GM12878 (cell line): ENCODE results near the gene CHRNB2. TPM values are rescaled to one million over a fixed set of nuclear protein-coding genes. Genes with fewer than 3 reads are reported as not detected.

ENCODE experiments used
- ATAC-seq: fragments of 200-7000 bp; cut with Tn5 transposase; 3 replicates; pipeline ENCODE4 v1.9.1; 2020; ENCODE audit warnings: mild to moderate bottlenecking, moderate library complexity
- BruUV-seq: library from RNA; stranded (reverse); fragments of 400-500 nt; replicated peaks from 2 replicates; lab custom pipeline; 2021; lab: Mats Ljungman, UMichigan
- CTCF ChIA-PET: fragments of 300-600 bp; sonication (Branson Sonifier 250); formaldehyde crosslinking; extraction: SDS; loops from one replicate; lab custom pipeline; 2021; ENCODE audit warnings: inconsistent platforms; lab: Yijun Ruan, JAX
- POLR2A ChIA-PET: fragments of 350-600 bp; formaldehyde crosslinking; extraction: SDS; loops from one replicate; lab custom pipeline; 2021; ENCODE audit warnings: inconsistent platforms; lab: Charles Lee
- RAD21 ChIA-PET: fragments of 300-600 bp; sonication (Branson Sonifier 250); formaldehyde crosslinking; loops from one replicate; lab custom pipeline; 2023; ENCODE audit warnings: antibody characterized with exemption; ENCODE audit not compliant: unreplicated experiment; lab: Charles Lee
- SMC1A ChIA-PET: fragments of 300-600 bp; sonication (Branson Sonifier 250); formaldehyde crosslinking; loops from one replicate; lab custom pipeline; 2023; ENCODE audit not compliant: unreplicated experiment, uncharacterized antibody; lab: Charles Lee
- DNase-seq: peaks from one replicate; pipeline ENCODE4 v3.0.0-alpha.2; 2011; ENCODE audit warnings: low read depth, low spot score
- FAIRE-seq: peaks from 3 replicates; lab custom pipeline; 2011; peaks lifted over from hg19 to GRCh38; lab: Jason Lieb, UNC
- H2AFZ ChIP-seq: 2 replicates; pipeline ENCODE4 v1.6.0; 2011; ENCODE audit warnings: low read depth, low read length, control low read depth; ENCODE audit not compliant: control insufficient read depth
- H3K27ac ChIP-seq: 2 replicates; pipeline ENCODE4 v1.5.1; 2011; ENCODE audit warnings: control low read depth; ENCODE audit not compliant: control insufficient read depth, insufficient read depth
- H3K27me3 ChIP-seq, 2 experiments: replicated peaks in 1 of 2; 2 replicates each; pipeline versions ENCODE4 v1.6.0 to v1.6.1; 2011; ENCODE audit warnings: low read length in 1 of 2; ENCODE audit not compliant: control insufficient read depth in 2 of 2, insufficient read depth in 2 of 2
- H3K36me3 ChIP-seq, 2 experiments: 2 replicates each; pipeline ENCODE4 v1.5.1; 2011; ENCODE audit warnings: low read length in 1 of 2; ENCODE audit not compliant: control insufficient read depth in 2 of 2, insufficient read depth in 2 of 2
- H3K4me1 ChIP-seq: 2 replicates; pipeline ENCODE4 v1.6.1; 2011; ENCODE audit warnings: mild to moderate bottlenecking, low read length, moderate library complexity, mixed read lengths; ENCODE audit not compliant: control insufficient read depth, insufficient read depth
- H3K4me2 ChIP-seq: 2 replicates; pipeline ENCODE4 v1.6.0; 2011; ENCODE audit warnings: control low read depth; ENCODE audit not compliant: control insufficient read depth, insufficient read depth
- H3K4me3 ChIP-seq: fragments of 200-600 bp; sonication (generic); 2 replicates; pipeline ENCODE4 v1.5.1; 2016
- H3K79me2 ChIP-seq: 2 replicates; pipeline ENCODE4 v1.6.0; 2011; ENCODE audit warnings: low read length; ENCODE audit not compliant: control insufficient read depth, insufficient read depth
- H3K9ac ChIP-seq: 2 replicates; pipeline ENCODE4 v1.8.0; 2011; ENCODE audit warnings: low read length, control low read depth, mixed read lengths; ENCODE audit not compliant: control insufficient read depth, insufficient read depth
- H3K9me3 ChIP-seq: replicated peaks from 3 replicates; pipeline ENCODE4 v1.5.1; 2011; ENCODE audit warnings: mild to moderate bottlenecking, low read length; ENCODE audit not compliant: control insufficient read depth, insufficient read depth
- H4K20me1 ChIP-seq: 2 replicates; pipeline ENCODE4 v1.6.0; 2011; ENCODE audit not compliant: control insufficient read depth, insufficient read depth
- CHD4 ChIP-seq: fragments of 200-600 bp; sonication (generic); IDR thresholded peaks from 2 replicates; pipeline ENCODE4 v1.6.1; 2016; ENCODE audit warnings: mild to moderate bottlenecking
- EGR1 ChIP-seq, 2 experiments: IDR thresholded peaks; 1 replicate in 1 of 2; 2 replicates in 1 of 2; pipeline ENCODE4 v1.6.1; 2011 to 2012; ENCODE audit warnings: low read depth in 2 of 2, low read length in 2 of 2, borderline replicate concordance in 1 of 2, mild to moderate bottlenecking in 1 of 2, moderate library complexity in 1 of 2
- EP300 ChIP-seq, 2 experiments: fragments of 150-350 bp in 1 of 2; IDR thresholded peaks; 2 replicates each; pipeline ENCODE4 v1.6.1; 2011 to 2012; ENCODE audit warnings: low read depth in 2 of 2, low read length in 2 of 2, borderline replicate concordance in 1 of 2, improper control_type of control experiment in 1 of 2, inconsistent platforms in 1 of 2; ENCODE audit not compliant: control insufficient read depth in 1 of 2
- GATAD2B ChIP-seq: fragments of 450-650 bp; conservative IDR thresholded peaks from 2 replicates; pipeline ENCODE4 v1.6.1; 2017; ENCODE audit warnings: low read depth, mild to moderate bottlenecking, moderate library complexity
- KAT2A ChIP-seq: conservative IDR thresholded peaks from 2 replicates; pipeline ENCODE4 v1.6.1; 2011; ENCODE audit warnings: low read depth, low read length; ENCODE audit not compliant: control insufficient read depth
- PAX8 ChIP-seq: fragments of 450-650 bp; IDR thresholded peaks from 2 replicates; pipeline ENCODE4 v1.6.1; 2017; ENCODE audit warnings: mild to moderate bottlenecking, moderate library complexity
- RAD51 ChIP-seq: fragments of 450-650 bp; IDR thresholded peaks from 2 replicates; pipeline ENCODE4 v1.6.1; 2016; ENCODE audit warnings: moderate library complexity, mild to moderate bottlenecking, inconsistent platforms
- RBBP5 ChIP-seq: fragments of 200-600 bp; sonication (generic); conservative IDR thresholded peaks from 2 replicates; pipeline ENCODE4 v1.6.1; 2016
- RUNX3 ChIP-seq: IDR thresholded peaks from 2 replicates; pipeline ENCODE4 v1.6.1; 2012; ENCODE audit warnings: low read length, inconsistent platforms
- SRF ChIP-seq, 2 experiments: IDR thresholded peaks; 2 replicates each; pipeline ENCODE4 v1.6.1; 2011; ENCODE audit warnings: low read depth in 2 of 2, low read length in 2 of 2, mild to moderate bottlenecking in 1 of 2, moderate library complexity in 1 of 2
- STAT3 ChIP-seq: IDR thresholded peaks from 2 replicates; pipeline ENCODE4 v1.6.1; 2011; ENCODE audit warnings: low read depth, low read length, improper control_type of control experiment
- WGBS: methylation state at CpG from one replicate; pipeline ENCODE4 v1.1.6; 2016; ENCODE audit warnings: low lambda C conversion rate; ENCODE audit not compliant: insufficient replicate concordance, insufficient coverage; ENCODE audit errors: missing lambda C conversion rate; 5-methylcytosine and 5-hydroxymethylcytosine counted together
- in situ Hi-C: fragments of 300-500 bp; cut with MboI; formaldehyde crosslinking; loops from 9 replicates; pipeline ENCODE4 v1.14.3; 2018; ENCODE audit warnings: mixed read lengths
- intact Hi-C: fragments of 100-400 bp; cut with micrococcal nuclease; formaldehyde crosslinking; loops from one replicate; pipeline ENCODE4 v1.14.2; 2022; ENCODE audit not compliant: unreplicated experiment
- polyA plus RNA-seq, 11 experiments: library from polyadenylated mRNA; depleted of rRNA in 4 of 11; unstranded in 6 of 11; stranded (reverse) in 5 of 11; fragments of >200 nt; fragmentation: Nextera tagmentation in 4 of 11; fragmentation: Illumina TruSeq in 1 of 11; extraction: Ambion mirVana in 4 of 11; extraction: Trizol in 1 of 11; gene quantifications; 1 replicate in 1 of 11; 2 replicates in 10 of 11; pipeline versions ENCODE4 v1.2.1 to v1.2.3, GENCODE V29; 2011 to 2016; ENCODE audit warnings: inconsistent platforms in 2 of 11, missing spikeins in 2 of 11, low read depth in 1 of 11
- total RNA-seq, 4 experiments: library from RNA; depleted of rRNA in 3 of 4; stranded (reverse); fragments of >200 nt in 3 of 4; fragmentation: Illumina TruSeq in 1 of 4; extraction: Trizol in 1 of 4; gene quantifications; 2 replicates each; pipeline versions ENCODE4 v1.2.1 to v1.2.3, GENCODE V29; 2013 to 2021
- TF ChIP-seq, protein P1 (sequence below): IDR thresholded peaks from 2 replicates; pipeline ENCODE4 v1.6.1; 2011; ENCODE audit warnings: low read depth, mild to moderate bottlenecking, low read length, moderate library complexity, borderline replicate concordance; ENCODE audit errors: extremely low read depth

The CHRNB2 gene
- total and polyA plus RNA-seq, 10 of the 15 experiments (the other 5 are each of a cell fraction or from before 2014, with no cell fraction given) = 0.01 to 0.11 (median 0.03) TPM; not detected in 6

DNA sequence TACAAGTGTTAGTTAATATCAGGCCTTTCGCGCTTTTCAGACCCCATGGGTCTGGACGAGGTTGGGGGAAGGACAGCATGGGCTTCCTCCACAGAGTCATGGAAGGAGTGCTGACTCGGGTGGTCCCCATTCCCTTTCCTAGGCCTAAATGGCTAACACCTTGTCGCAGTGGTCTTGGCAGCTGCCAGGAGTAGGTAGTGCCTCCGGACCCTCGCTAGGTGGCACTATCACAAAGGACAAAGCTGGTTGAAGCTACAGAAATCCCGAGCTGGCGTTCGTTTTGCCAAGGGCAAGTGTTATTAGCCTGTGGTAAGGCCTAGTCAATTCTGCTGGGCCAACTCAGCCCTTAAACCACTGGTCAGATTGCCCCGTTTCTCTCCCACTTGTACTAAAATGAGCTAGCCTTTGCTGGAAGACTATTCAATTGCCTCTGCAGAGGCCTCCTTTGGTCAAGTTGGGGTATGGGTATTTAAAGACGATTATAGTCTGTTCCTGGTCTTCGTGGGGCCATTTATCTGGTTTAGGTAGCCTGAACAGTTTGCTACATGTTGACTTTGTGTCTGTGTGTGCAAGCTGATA is 8.0 kb upstream of the CHRNB2 start (continued):
- TF ChIP-seq RBBP5 = no peak
- TF ChIP-seq EP300 (IDR thresholded peaks at IDR 0.05; ENCODE audit: borderline replicate concordance in 1 of 2, control insufficient read depth in 1 of 2, low read depth in 2 of 2, low read length in 2 of 2) = no peak
- no peak for TF ChIP-seq SRF (IDR thresholded peaks at IDR 0.05; ENCODE audit: low read depth in 2 of 2, low read length in 2 of 2)
- TF ChIP-seq RUNX3 = peak; percentile 51
- TF ChIP-seq STAT3 = no peak
- no peak for TF ChIP-seq KAT2A
- no peak for TF ChIP-seq CHD4
- TF ChIP-seq EGR1 (IDR thresholded peaks at IDR 0.05; ENCODE audit: borderline replicate concordance in 1 of 2, low read depth in 2 of 2, low read length in 2 of 2) = no peak
- TF ChIP-seq, all 136 proteins: peak for 16

- BruUV-seq = no TSS peak
- ChIA-PET SMC1A (no interaction called here), CTCF (interaction anchor here (0.8 to 1.7 kb wide), 2 partner anchors 10 to 451 kb away, joined by 3 read pairs; no protein-coding TSS in a partner anchor), POLR2A (no interaction called here), RAD21 (no interaction called here)
- DNase-seq (no peak), FAIRE-seq (no peak), ATAC-seq (no peak)
- WGBS = 68% methylated on average over 6 of the region's 6 CpGs
- peaks cover 2 to 5% of the 10 kb centered on the region in 2 experiments; a peak in 3 of 4 replicates for H3K27me3 ChIP-seq
- H3K79me2 ChIP-seq = no peaks in the 10 kb centered on the region
- H3K9me3 ChIP-seq = no peaks in the 10 kb centered on the region
- no peak overlapping the region for H3K4me3 ChIP-seq
- no peaks in the 10 kb centered on the region for H3K36me3 ChIP-seq
- H3K27ac ChIP-seq = no peak overlapping the region
- H3K4me2 ChIP-seq = no peak overlapping the region
- TF ChIP-seq GATAD2B = no peak
- no peak for TF ChIP-seq PAX8
- TF ChIP-seq, protein P1, sequence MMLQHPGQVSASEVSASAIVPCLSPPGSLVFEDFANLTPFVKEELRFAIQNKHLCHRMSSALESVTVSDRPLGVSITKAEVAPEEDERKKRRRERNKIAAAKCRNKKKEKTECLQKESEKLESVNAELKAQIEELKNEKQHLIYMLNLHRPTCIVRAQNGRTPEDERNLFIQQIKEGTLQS = no peak
- no peak for TF ChIP-seq RAD51
- intact Hi-C loops (no loop called here), in situ Hi-C loops (loop anchor here (5.0 kb wide), 1 partner anchor 316 kb away; no protein-coding TSS in a partner anchor)
- no peak overlapping the region for H3K9ac ChIP-seq
- no peak overlapping the region for H2AFZ ChIP-seq
- no peaks in the 10 kb centered on the region for H3K4me1 ChIP-seq
- H4K20me1 ChIP-seq = no peaks in the 10 kb centered on the region; the same call in 1 of the 2 replicates
These were observed 1.7 kb upstream of the CHRNB2 start for GRCh38 chr1:154565876-154566275.
